IPS-NIHi7 (cell line): Measurements from ENCODE around the gene EIPR1.

ENCODE experiments used
- DNase-seq: peaks from one replicate; pipeline ENCODE4 v3.0.0; 2012; ENCODE audit warnings: mixed read lengths; ENCODE audit errors: extremely low spot score

The EIPR1 gene

GRCh38 chr2:3246928-3247714 lies 130.5 kb downstream of the EIPR1 start:
- DNase-seq, result peak; percentile 10

GRCh38 chr2:3246406-3246805 lies 131.2 kb downstream of the EIPR1 start:
- DNase-seq, result no peak

GRCh38 chr2:3244486-3244885 lies 133.1 kb downstream of the EIPR1 start:
- DNase-seq, result no peak

GRCh38 chr2:3243804-3244203 lies 133.8 kb downstream of the EIPR1 start:
- peak; percentile 45 for DNase-seq

- no peak for DNase-seq
Observed at GRCh38 chr2:3242747-3243369, 134.8 kb downstream of the EIPR1 start.

GRCh38 chr2:3241971-3242746 lies 135.5 kb downstream of the EIPR1 start:
- DNase-seq, result no peak

GRCh38 chr2:3238951-3239841 lies 138.4 kb downstream of the EIPR1 start:
- no peak for DNase-seq

GRCh38 chr2:3236300-3237045 lies 141.1 kb downstream of the EIPR1 start:
- no peak for DNase-seq

- DNase-seq, result no peak
Observed at GRCh38 chr2:3233877-3234276, 143.7 kb downstream of the EIPR1 start.

- no peak for DNase-seq
Observed at GRCh38 chr2:3229221-3229620, 148.4 kb downstream of the EIPR1 start.

- no peak for DNase-seq
Observed at GRCh38 chr2:3224681-3225080, 152.9 kb downstream of the EIPR1 start.

GRCh38 chr2:3223080-3223923 lies 154.3 kb downstream of the EIPR1 start:
- DNase-seq, result no peak

GRCh38 chr2:3222636-3223035 lies 155.0 kb downstream of the EIPR1 start:
- DNase-seq, result no peak

- no peak for DNase-seq
Observed at GRCh38 chr2:3219536-3219935, 158.1 kb downstream of the EIPR1 start.

GRCh38 chr2:3217646-3218045 lies 160.0 kb downstream of the EIPR1 start:
- no peak for DNase-seq

GRCh38 chr2:3216841-3217495 lies 160.7 kb downstream of the EIPR1 start:
- DNase-seq, result no peak

- DNase-seq, result no peak
Observed at GRCh38 chr2:3214806-3215404, 162.7 kb downstream of the EIPR1 start.

- no peak for DNase-seq
Observed at GRCh38 chr2:3214065-3214464, 163.6 kb downstream of the EIPR1 start.

GRCh38 chr2:3212984-3213383 lies 164.6 kb downstream of the EIPR1 start:
- DNase-seq, result no peak
